ENCODE data around the gene COQ10A.

The COQ10A gene

GRCh38 chr12:56231184-56231582 is 35.6 kb upstream of the COQ10A start:
- no peak overlapping the region for H3K4me3 ChIP-seq (ENCODE audit: low read length)
- no peak for TF ChIP-seq ZNF274 (IDR thresholded peaks at IDR 0.05; ENCODE audit: low read depth, low read length)

DNA sequence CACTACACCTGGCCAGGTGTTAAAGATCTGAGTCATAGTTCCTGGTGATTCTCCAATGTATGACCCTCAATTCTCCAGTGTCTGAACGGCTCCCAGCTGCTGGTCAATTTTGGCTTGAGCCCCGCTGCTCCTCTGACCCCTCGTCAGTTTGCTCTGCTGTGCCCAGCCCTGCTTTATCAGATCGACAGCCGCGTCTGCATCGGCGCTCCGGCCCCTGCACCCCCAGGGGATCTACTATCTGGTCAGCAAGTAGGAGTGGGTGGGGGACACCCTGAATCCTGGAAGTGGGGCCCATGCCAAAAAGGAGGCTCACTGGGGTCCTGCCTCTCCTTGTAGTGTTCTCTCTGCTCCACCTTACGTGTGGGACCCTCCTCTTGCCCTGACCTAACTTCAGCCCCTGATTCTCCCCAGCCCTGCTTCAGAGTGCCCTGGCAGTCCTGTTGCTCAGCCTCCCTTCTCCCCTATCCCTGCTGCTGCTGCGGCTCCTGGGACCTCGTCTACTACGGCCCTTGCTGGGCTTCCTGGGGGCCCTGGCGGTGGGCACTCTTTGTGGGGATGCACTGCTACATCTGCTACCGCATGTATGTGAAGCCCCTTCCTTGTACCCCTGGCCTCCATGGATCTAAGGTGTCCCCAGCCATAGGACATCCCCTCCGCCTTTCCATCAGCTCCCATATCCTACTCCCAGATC is 31.9 kb upstream of the COQ10A start:
- H3K4me3 ChIP-seq (ENCODE audit: low read length) = no peak overlapping the region
- no peak for TF ChIP-seq ZNF274 (IDR thresholded peaks at IDR 0.05; ENCODE audit: low read depth, low read length)

DNA sequence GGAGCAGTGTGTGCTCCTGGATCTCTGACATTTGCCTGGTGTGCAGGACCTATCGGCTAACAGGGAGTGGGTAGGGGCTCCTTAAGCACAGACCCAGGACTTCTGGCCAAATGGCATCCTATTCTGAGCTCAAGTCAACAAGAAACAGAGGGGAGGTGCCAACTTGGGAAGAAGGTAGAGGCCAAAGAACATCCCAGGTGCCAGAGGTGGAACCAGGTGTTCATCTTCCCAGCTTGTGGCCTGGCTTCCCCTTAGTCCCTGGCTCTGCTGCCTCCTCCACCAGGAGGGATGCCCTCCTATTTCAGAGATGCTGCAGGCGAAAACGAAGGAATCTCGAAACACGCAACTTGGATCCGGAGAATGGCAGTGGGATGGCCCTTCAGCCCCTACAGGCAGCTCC is 30.7 kb upstream of the COQ10A start:
- no peak overlapping the region for H3K4me3 ChIP-seq (ENCODE audit: low read length)
- TF ChIP-seq ZNF274 (IDR thresholded peaks at IDR 0.05; ENCODE audit: low read depth, low read length) = no peak

- no peak for TF ChIP-seq ZNF274 (IDR thresholded peaks at IDR 0.05; ENCODE audit: low read depth, low read length)
- H3K4me3 ChIP-seq (ENCODE audit: low read length) = no peak overlapping the region
Measured at GRCh38 chr12:56236985-56237384, 29.8 kb upstream of the COQ10A start.

DNA sequence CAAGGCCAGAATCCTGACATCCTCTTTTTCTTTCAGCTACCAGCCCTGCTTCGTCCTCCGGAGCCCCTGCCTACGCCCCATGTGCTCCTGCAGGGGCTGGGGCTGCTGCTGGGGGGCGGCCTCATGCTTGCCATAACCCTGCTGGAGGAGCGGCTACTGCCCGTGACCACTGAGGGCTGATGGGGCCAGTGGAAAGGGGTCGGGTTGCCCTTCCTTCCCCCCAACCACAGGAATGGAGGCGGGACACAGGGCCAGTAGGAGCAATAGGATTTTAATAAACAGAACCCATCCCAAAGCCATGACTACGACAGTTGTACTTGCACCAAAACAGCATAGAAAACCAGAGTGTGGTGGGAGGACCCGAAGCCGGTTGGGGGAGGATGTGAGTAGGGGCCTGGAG is 29.2 kb upstream of the COQ10A start:
- TF ChIP-seq ZNF274 (IDR thresholded peaks at IDR 0.05; ENCODE audit: low read depth, low read length) = no peak
- no peak overlapping the region for H3K4me3 ChIP-seq (ENCODE audit: low read length)

DNA sequence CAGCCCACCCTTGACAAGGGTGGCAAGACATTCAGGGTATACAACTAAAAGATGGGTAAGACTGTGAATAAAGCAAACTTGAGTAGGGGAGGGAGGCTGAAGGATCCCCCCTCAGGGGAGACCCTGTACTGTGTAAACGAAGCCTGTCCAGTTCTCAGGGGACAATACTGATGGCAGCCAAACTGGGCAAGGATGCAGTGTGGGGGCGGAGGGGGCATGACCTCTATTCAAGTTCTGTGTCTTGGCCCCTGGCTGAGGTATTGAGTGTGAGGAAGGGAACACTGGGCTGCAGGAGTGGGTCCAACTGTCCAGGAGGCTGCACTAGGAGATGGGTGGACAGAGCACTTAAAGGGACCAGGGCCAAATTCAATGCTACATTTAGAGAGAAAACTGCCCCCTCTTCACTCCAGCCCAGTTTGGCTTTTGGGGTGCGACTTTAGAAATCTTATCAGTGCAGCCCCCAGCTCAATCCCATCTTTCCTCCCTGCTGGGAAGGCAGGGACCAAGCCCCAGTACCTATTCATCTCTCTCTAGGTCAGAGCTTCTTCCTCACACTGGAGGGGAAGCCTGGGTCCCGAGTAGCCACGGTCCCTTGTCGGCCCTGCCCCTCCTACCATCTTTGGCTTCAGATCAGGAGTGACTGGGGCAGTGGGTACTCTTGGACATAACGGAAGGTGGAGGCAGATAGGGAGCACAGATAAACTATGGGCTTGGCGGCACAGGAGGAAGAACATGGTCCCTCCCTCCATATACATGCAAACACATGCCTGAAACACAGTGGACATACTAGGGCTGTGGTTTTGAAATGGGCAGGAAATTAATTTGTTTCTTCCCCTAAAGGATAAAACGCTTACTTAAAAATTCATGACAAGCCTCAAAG is 25.1 kb upstream of the COQ10A start:
- H3K4me3 ChIP-seq (ENCODE audit: low read length) = no peak overlapping the region
- no peak for TF ChIP-seq ZNF274 (IDR thresholded peaks at IDR 0.05; ENCODE audit: low read depth, low read length)

DNA sequence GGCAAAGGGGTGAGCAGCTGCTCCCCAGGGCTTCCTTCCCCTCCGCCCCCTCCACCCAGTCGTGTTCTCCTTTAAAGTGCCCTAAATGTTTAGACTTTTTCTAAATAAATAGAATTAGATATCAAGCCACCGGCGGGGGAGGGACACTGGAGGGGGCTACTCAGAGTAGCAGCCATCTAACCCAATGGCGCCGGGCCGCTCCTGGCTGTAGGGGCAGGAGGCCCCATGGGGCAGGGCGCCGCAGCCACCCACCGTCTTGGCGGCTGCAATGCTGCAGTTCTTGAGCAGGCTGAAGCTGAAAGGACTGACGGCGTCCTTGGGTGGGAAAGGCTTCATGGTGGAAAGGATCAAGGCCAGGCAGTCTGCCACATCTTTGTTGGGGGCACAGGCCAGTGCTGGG is 23.8 kb upstream of the COQ10A start:
- H3K4me3 ChIP-seq (ENCODE audit: low read length) = no peak overlapping the region
- no peak for TF ChIP-seq ZNF274 (IDR thresholded peaks at IDR 0.05; ENCODE audit: low read depth, low read length)

DNA sequence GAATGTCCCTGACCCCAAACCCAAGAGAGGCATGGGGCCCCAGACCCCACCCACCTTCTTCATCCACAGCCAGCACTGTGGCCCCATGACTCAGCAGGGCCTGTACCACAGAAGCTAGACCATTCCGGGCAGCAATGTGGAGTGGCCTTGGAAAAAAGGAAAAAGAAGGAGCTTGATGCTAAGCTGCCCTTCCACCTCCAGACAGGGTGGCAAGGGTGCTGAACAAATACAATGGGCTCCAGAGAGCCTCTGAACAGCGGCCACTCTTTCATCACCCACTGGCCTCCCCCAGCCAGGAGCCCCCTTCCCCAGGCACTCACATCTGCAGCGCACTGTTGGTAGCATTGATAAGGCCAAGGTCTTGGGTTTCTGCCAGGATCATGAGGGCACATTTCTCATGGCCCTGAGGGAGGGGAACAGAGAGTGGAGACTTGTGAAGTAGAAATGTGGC is 23.0 kb upstream of the COQ10A start:
- H3K4me3 ChIP-seq (ENCODE audit: low read length) = no peak overlapping the region
- no peak for TF ChIP-seq ZNF274 (IDR thresholded peaks at IDR 0.05; ENCODE audit: low read depth, low read length)

- no peak for TF ChIP-seq ZNF274 (IDR thresholded peaks at IDR 0.05; ENCODE audit: low read depth, low read length)
- H3K4me3 ChIP-seq (ENCODE audit: low read length) = no peak overlapping the region
Measured at GRCh38 chr12:56244494-56244893, 22.2 kb upstream of the COQ10A start.

DNA sequence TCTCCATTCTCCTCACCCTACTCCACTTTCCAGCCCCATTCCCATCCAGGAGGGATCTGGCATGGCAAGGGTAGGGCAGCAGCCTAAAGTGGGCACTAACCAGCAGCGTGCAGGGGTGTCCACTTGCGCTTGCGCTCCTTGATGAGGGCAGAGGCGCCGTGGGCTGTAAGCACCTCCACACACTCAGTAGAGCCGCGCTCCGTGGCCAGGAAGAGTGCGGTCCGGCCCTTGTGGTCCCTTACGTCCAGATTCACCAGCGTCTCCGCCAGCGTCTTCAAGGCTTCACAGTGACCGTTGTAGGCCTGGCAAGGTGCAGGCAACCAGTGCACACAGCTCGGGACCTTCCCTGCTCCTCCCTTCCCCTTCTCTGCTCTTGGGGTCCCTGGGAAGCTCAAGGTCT is 18.8 kb upstream of the COQ10A start:
- H3K4me3 ChIP-seq (ENCODE audit: low read length) = no peak overlapping the region
- TF ChIP-seq ZNF274 (IDR thresholded peaks at IDR 0.05; ENCODE audit: low read depth, low read length) = no peak

GRCh38 chr12:56248711-56249110 is 18.0 kb upstream of the COQ10A start:
- no peak overlapping the region for H3K4me3 ChIP-seq (ENCODE audit: low read length)
- no peak for TF ChIP-seq ZNF274 (IDR thresholded peaks at IDR 0.05; ENCODE audit: low read depth, low read length)

DNA sequence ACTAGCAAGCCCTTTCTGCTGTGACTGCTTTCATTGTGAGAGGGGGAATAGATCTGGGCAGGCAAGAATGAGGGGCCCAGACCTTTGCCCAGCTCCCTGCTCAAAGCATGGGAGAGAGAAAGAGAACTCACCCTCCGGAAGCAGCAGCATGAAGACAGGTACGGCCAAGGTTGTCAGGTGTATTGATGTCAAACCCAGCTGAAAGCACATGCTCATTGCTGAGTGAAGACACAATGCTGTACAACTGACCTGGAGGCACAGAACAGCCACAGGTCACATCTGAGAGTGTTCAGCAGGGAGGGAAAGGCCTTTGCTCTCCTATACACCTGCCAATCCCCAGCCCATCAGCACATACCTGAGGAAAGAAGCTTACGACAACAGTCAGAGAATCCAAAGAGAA is 14.1 kb upstream of the COQ10A start:
- H3K4me3 ChIP-seq (ENCODE audit: low read length) = no peak overlapping the region
- no peak for TF ChIP-seq ZNF274 (IDR thresholded peaks at IDR 0.05; ENCODE audit: low read depth, low read length)

DNA sequence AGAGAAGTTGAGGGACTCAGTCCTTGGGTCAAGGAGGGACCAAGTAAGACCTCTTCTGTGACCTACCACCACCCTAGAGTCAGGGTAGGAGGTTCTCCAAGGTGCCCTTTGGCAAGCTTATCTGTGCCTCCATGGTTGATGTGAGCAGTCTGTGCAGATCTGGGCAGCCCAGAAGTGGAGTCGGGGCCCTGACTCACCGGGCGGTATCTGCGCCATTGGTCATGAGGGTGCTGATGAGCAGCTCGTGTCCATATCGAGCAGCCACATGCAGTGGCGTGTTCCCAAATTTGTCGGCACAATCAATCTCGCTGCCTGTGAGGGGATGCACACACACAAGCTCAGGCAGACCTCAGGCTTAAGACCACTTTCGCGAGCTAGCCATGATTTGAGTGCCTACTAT is 13.7 kb upstream of the COQ10A start:
- no peak for TF ChIP-seq ZNF274 (IDR thresholded peaks at IDR 0.05; ENCODE audit: low read depth, low read length)
- no peak overlapping the region for H3K4me3 ChIP-seq (ENCODE audit: low read length)

DNA sequence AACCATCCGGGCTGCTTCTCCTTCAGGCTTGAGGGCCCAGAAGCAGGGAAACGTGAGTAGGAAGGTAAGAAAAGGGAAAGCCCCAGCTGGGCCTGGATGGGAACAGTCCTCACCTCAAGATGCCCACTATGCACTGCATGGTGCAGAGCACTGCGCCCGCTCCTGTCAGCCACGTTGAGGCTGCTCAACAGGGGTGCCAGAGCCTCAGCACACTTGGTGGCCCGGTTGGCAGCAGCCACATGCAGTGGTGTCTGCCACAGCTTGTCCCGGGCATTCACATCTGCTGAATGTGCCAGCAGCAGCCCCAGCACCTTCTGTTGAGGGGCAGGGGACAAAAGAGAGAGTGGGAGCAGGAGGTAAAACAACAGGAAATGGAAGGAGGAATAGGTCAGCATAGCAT is 11.1 kb upstream of the COQ10A start:
- TF ChIP-seq ZNF274 (IDR thresholded peaks at IDR 0.05; ENCODE audit: low read depth, low read length) = no peak
- H3K4me3 ChIP-seq (ENCODE audit: low read length) = no peak overlapping the region

GRCh38 chr12:56256326-56256960 is 10.3 kb upstream of the COQ10A start:
- no peak overlapping the region for H3K4me3 ChIP-seq (ENCODE audit: low read length)

More at GRCh38 chr12:56256326-56256960, 10.3 kb upstream of the COQ10A start:
- TF ChIP-seq ZNF274 (IDR thresholded peaks at IDR 0.05; ENCODE audit: low read depth, low read length) = no peak
